GM15510 (cell line): ENCODE results near the gene SBDS.

Experiments
- POLR2A ChIP-seq: IDR thresholded peaks from 3 replicates; pipeline ENCODE4 v1.6.1; 2011; ENCODE audit warnings: borderline replicate concordance; ENCODE audit not compliant: insufficient read length; ENCODE audit errors: extremely low read depth

SBDS gene

GRCh38 chr7:66995050-66995776 is at the start of gene SBDS:
Gene SBDS, minus strand, starts transcription at chr7:66995586. Its CDS starts 169 bp downstream, at chr7:66995417.
- peak; percentile 84 for TF ChIP-seq POLR2A

GRCh38 chr7:67033251-67033650 is 37.9 kb upstream of the SBDS start:
- TF ChIP-seq POLR2A, result no peak

- TF ChIP-seq POLR2A, result no peak
Measured at GRCh38 chr7:67022511-67022910, 27.1 kb upstream of the SBDS start.

- no peak for TF ChIP-seq POLR2A
Measured at GRCh38 chr7:67021260-67021659, 25.9 kb upstream of the SBDS start.

GRCh38 chr7:67019562-67020390 is 24.4 kb upstream of the SBDS start:
- TF ChIP-seq POLR2A, result no peak

GRCh38 chr7:67018940-67019339 is 23.6 kb upstream of the SBDS start:
- TF ChIP-seq POLR2A, result no peak

- TF ChIP-seq POLR2A, result no peak
Measured at GRCh38 chr7:67008260-67008659, 12.9 kb upstream of the SBDS start.

- no peak for TF ChIP-seq POLR2A
Measured at GRCh38 chr7:67006965-67007364, 11.6 kb upstream of the SBDS start.

- TF ChIP-seq POLR2A, result peak; percentile 85
Measured at GRCh38 chr7:66996444-66997191, 1.2 kb upstream of the SBDS start, which contains the start of gene TYW1. Gene TYW1, plus strand, starts transcription at chr7:66996833. Its CDS starts 146 bp downstream, at chr7:66996979.

- no peak for TF ChIP-seq POLR2A
Measured at GRCh38 chr7:66974986-66975590, 20.3 kb downstream of the SBDS start.

- no peak for TF ChIP-seq POLR2A
Measured at GRCh38 chr7:66970310-66970709, 25.1 kb downstream of the SBDS start.

GRCh38 chr7:66967029-66967428 is 28.4 kb downstream of the SBDS start:
- TF ChIP-seq POLR2A, result no peak

GRCh38 chr7:66964411-66964810 is 31.0 kb downstream of the SBDS start:
- TF ChIP-seq POLR2A, result no peak

GRCh38 chr7:66961096-66961495 is 34.3 kb downstream of the SBDS start:
- no peak for TF ChIP-seq POLR2A
